Measurements from ENCODE around the gene C16orf78.

GRCh38 chr16:49335828-49336227 lies 37.8 kb upstream of the C16orf78 start:
- TF ChIP-seq CTCF (conservative IDR thresholded peaks at IDR 0.05 in 1 of 2, IDR thresholded peaks at IDR 0.05 in 1 of 2; ENCODE audit: extremely low read depth in 1 of 2, insufficient read depth in 1 of 2, low read depth in 1 of 2, low read length in 2 of 2) (no peak), EZH2 (IDR thresholded peaks at IDR 0.05; ENCODE audit: borderline replicate concordance, low read length) (no peak)

Data from mammary epithelial cell (primary cell).